Left lobe of liver (tissue), 2 donors: ENCODE data around the gene SLC17A7. TPM values are rescaled to one million over a fixed set of nuclear protein-coding genes. Genes with fewer than 3 reads are reported as not detected.
A peak's percentile ranks its signal among the peaks of the same experiment; 100 is the strongest.

ENCODE experiments used
- ATAC-seq: fragments of 200-7000 bp; cut with Tn5 transposase; one replicate; pipeline ENCODE4 v1.9.1; 2020; ENCODE audit warnings: mild to moderate bottlenecking, moderate library complexity
- DNase-seq: peaks from one replicate; pipeline ENCODE4 v3.0.0-alpha.2; 2020; ENCODE audit warnings: low spot score
- total RNA-seq: library from RNA; stranded (reverse); gene quantifications from one replicate; pipeline ENCODE4 v1.2.1, GENCODE V29; 2021
- donor health status: DM: no; HTN: no; CAD: no; lungs with moderate emphysema.
- donor health status: DM: no; HTN: yes; CAD: no.

Gene SLC17A7
- total RNA-seq, 1 donor from 2014 or later, result 0.15 TPM

GRCh38 chr19:49414256-49414655, 27.1 kb downstream of the SLC17A7 start:
- DNase-seq (no peak), ATAC-seq (no peak)

GRCh38 chr19:49413348-49413747, 28.0 kb downstream of the SLC17A7 start:
- ATAC-seq (no peak), DNase-seq (no peak)

GRCh38 chr19:49411681-49412326, 29.5 kb downstream of the SLC17A7 start:
- DNase-seq (no peak), ATAC-seq (no peak)

GRCh38 chr19:49409441-49410029, 31.8 kb downstream of the SLC17A7 start:
- DNase-seq, result no peak
- ATAC-seq, result no peak

- ATAC-seq, result no peak
- no peak for DNase-seq
Measured at GRCh38 chr19:49408816-49409440, 32.4 kb downstream of the SLC17A7 start.

- ATAC-seq (no peak), DNase-seq (no peak)
Measured at GRCh38 chr19:49407482-49408015, 33.8 kb downstream of the SLC17A7 start.

GRCh38 chr19:49407079-49407478, 34.2 kb downstream of the SLC17A7 start:
- ATAC-seq (no peak), DNase-seq (no peak)

- DNase-seq (no peak), ATAC-seq (no peak)
Measured at GRCh38 chr19:49403404-49404187, 37.7 kb downstream of the SLC17A7 start.

GRCh38 chr19:49400029-49400428, 41.3 kb downstream of the SLC17A7 start:
- no peak for DNase-seq
- peak; percentile 53 for ATAC-seq

GRCh38 chr19:49398931-49399330, 42.4 kb downstream of the SLC17A7 start:
- no peak for ATAC-seq
- DNase-seq, result no peak

GRCh38 chr19:49398001-49398615, 43.2 kb downstream of the SLC17A7 start:
- DNase-seq (no peak), ATAC-seq (no peak)

- DNase-seq, result no peak
- no peak for ATAC-seq
Measured at GRCh38 chr19:49396738-49397505, 44.4 kb downstream of the SLC17A7 start.

- no peak for DNase-seq
- no peak for ATAC-seq
Measured at GRCh38 chr19:49395581-49396407, 45.5 kb downstream of the SLC17A7 start.

- DNase-seq (no peak), ATAC-seq (no peak)
Measured at GRCh38 chr19:49393881-49394280, 47.4 kb downstream of the SLC17A7 start.

GRCh38 chr19:49391581-49392399, 49.5 kb downstream of the SLC17A7 start:
- DNase-seq (peak; percentile 74), ATAC-seq (peak; percentile 91)

GRCh38 chr19:49390929-49391359, 50.4 kb downstream of the SLC17A7 start:
- ATAC-seq (no peak), DNase-seq (no peak)

GRCh38 chr19:49390131-49390928, 51.0 kb downstream of the SLC17A7 start:
- ATAC-seq (no peak), DNase-seq (no peak)
